Lung (tissue), 12 donors: ENCODE results near the gene IGFALS. TPM values are rescaled to one million over a fixed set of nuclear protein-coding genes. Genes with fewer than 3 reads are reported as not detected.

Source experiments
- ATAC-seq: fragments of 200-7000 bp; cut with Tn5 transposase; one replicate; pipeline ENCODE4 v1.9.1; 2020; ENCODE audit warnings: moderate number of reproducible peaks; ENCODE audit not compliant: insufficient read depth, low FRiP score
- DNase-seq, 3 donors: peaks; one replicate each; pipeline ENCODE4 v3.0.0-alpha.2; 2013 to 2017
- H3K27ac ChIP-seq, 2 donors: one replicate each; pipeline ENCODE4 v1.5.1; 2013; ENCODE audit warnings: mild to moderate bottlenecking in 2 of 2, moderate library complexity in 2 of 2, control low read depth in 1 of 2, inconsistent platforms in 1 of 2, low read depth in 1 of 2, low read length in 1 of 2
- H3K27me3 ChIP-seq, 3 donors: one replicate each; pipeline ENCODE4 v1.5.1; 2013; ENCODE audit warnings: low read length in 2 of 3; ENCODE audit not compliant: control insufficient read depth in 3 of 3, insufficient read depth in 3 of 3
- H3K36me3 ChIP-seq, 4 donors: one replicate each; pipeline ENCODE4 v1.5.1; 2013; ENCODE audit warnings: low read length in 4 of 4, mild to moderate bottlenecking in 1 of 4, moderate library complexity in 1 of 4; ENCODE audit not compliant: control insufficient read depth in 4 of 4, insufficient read depth in 4 of 4
- H3K4me1 ChIP-seq, 5 donors: one replicate each; pipeline ENCODE4 v1.5.1; 2013; ENCODE audit warnings: low read length in 5 of 5, mild to moderate bottlenecking in 2 of 5, moderate library complexity in 1 of 5; ENCODE audit not compliant: control insufficient read depth in 5 of 5, insufficient read depth in 5 of 5
- H3K4me3 ChIP-seq: one replicate; pipeline ENCODE4 v1.5.1; 2013; ENCODE audit warnings: mild to moderate bottlenecking, control low read depth, moderate library complexity
- H3K9ac ChIP-seq, 2 donors: one replicate each; pipeline ENCODE4 v1.5.1; 2013; ENCODE audit warnings: low read length in 2 of 2, control low read depth in 1 of 2; ENCODE audit not compliant: insufficient read depth in 1 of 2
- H3K9me3 ChIP-seq, 4 donors: one replicate each; pipeline ENCODE4 v1.5.1; 2013; ENCODE audit warnings: low read length in 3 of 4, mild to moderate bottlenecking in 1 of 4, moderate library complexity in 1 of 4; ENCODE audit not compliant: control insufficient read depth in 4 of 4, insufficient read depth in 3 of 4
- WGBS, 2 donors: extraction: QIAGEN DNeasy Blood & Tissue Kit; methylation state at CpG; one replicate each; pipeline ENCODE4 v1.1.7; 2013; 5-methylcytosine and 5-hydroxymethylcytosine counted together
- polyA plus RNA-seq, 2 donors: library from polyadenylated mRNA; stranded (reverse); fragments of 200-250 nt; gene quantifications; one replicate each; pipeline ENCODE4 v1.2.1, GENCODE V29; 2013
- total RNA-seq, 2 donors: library from RNA; depleted of rRNA in 1 of 2; stranded (reverse); fragments of >200 nt in 1 of 2; gene quantifications; one replicate each; pipeline ENCODE4 v1.2.1, GENCODE V29; 2014 to 2021
- TF ChIP-seq, protein P1 (sequence below): IDR thresholded peaks from 2 replicates; pipeline ENCODE4 v1.5.1; 2012; ENCODE audit warnings: mild to moderate bottlenecking; ENCODE audit errors: control extremely low read depth, extremely low read depth
- donor health status: control.
- donor health status: control.
- donor health status: Bipolar disorder and iron deficiency.
- donor health status: healthy.
- donor health status: DM: yes; HTN: yes; CAD: no.

IGFALS gene
- total and polyA plus RNA-seq, 4 donors, result 1.2 to 4.4 (median 1.5) TPM

DNA sequence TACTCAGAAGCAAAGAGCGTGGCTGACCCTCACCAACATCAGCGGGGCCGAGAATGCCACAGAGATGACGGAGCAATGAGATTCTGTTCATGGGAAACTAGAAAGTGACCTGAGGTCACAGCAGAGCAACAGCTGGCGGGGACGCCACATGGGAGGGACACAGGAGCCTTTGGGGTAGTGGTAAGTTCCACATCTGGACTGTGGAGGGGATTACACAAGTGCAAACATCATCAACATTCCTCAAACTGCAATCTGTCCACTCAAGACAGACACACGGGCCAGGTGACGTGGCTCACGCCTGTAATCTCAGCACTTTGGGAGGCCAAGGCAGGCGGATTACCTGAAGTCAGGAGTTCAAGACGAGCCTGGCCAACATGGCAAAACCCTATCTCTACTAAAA lies 22.0 kb upstream of the IGFALS start:
- Histone ChIP-seq H3K4me1 (peaks cover 0 to 13% (median 0%) of the 10 kb centered on the region in 5 donors), H3K9ac (no peak overlapping the region), H3K36me3 (peaks cover 0 to 44% (median 5%) of the 10 kb centered on the region in 4 donors), H3K27ac (no peak overlapping the region), H3K27me3 (no peaks in the 10 kb centered on the region), H3K4me3 (no peak overlapping the region), H3K9me3 (no peaks in the 10 kb centered on the region)
- no peak for DNase-seq
- TF ChIP-seq, protein P1, sequence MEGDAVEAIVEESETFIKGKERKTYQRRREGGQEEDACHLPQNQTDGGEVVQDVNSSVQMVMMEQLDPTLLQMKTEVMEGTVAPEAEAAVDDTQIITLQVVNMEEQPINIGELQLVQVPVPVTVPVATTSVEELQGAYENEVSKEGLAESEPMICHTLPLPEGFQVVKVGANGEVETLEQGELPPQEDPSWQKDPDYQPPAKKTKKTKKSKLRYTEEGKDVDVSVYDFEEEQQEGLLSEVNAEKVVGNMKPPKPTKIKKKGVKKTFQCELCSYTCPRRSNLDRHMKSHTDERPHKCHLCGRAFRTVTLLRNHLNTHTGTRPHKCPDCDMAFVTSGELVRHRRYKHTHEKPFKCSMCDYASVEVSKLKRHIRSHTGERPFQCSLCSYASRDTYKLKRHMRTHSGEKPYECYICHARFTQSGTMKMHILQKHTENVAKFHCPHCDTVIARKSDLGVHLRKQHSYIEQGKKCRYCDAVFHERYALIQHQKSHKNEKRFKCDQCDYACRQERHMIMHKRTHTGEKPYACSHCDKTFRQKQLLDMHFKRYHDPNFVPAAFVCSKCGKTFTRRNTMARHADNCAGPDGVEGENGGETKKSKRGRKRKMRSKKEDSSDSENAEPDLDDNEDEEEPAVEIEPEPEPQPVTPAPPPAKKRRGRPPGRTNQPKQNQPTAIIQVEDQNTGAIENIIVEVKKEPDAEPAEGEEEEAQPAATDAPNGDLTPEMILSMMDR, result no peak
- ATAC-seq, result no peak
- WGBS, 2 donors, result 91 to 92% methylated on average over 11 of the region's 11 CpGs

DNA sequence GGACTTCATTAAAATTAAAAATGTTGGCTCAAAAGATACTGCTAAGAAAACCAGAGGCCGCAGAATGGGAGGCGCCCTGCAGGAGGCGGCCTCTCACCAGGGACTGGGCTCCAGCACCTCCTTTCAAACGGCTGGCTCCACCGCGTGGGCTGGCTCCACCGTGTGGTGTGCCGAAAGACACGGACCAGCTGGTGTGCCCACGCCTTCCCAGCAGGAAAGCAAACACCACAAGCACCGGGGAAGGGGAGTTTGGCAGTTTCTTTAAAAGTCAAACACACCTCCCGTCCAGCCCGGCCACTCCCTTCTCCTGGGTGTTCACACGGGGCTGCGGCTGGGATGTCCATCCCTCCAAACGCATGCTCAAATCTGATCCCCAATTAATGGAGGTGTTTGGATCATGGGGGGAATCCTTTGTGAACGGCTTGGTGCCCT lies 19.2 kb upstream of the IGFALS start:
- H3K4me1 ChIP-seq, result peaks cover 0 to 13% (median 0%) of the 10 kb centered on the region in 5 donors
- DNase-seq (peak; percentile 91 to 94 (median 92)), ATAC-seq (peak; percentile 89)
- no peak overlapping the region for H3K9ac ChIP-seq
- no peak overlapping the region for H3K27ac ChIP-seq
- TF ChIP-seq, protein P1, result peak; percentile 30
- no peaks in the 10 kb centered on the region for H3K27me3 ChIP-seq
- no peaks in the 10 kb centered on the region for H3K9me3 ChIP-seq
- H3K36me3 ChIP-seq, result peaks cover 2 to 43% (median 5%) of the 10 kb centered on the region in 4 donors
- H3K4me3 ChIP-seq, result no peak overlapping the region
- WGBS, 2 donors, result 25 to 30% methylated on average over 17 of the region's 17 CpGs

DNA sequence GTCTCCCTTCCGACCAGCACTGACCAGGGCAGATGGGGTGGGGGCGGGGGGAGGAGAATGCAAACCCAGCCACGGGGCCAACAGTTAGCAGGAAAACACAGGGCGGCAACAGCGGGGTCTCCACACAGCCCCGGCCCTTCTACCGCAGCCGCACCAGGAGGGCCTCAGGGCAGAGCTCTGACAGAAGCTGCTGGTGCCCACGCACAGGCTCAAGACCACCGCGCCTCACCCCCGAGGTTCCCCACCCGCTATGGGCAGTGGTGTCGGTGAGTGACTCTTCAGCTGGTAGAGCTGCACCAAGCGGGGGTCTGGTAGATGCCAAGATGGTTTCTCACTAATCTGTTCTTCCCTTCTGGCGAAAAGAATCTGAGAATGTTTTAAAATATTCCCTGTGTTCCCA lies 17.0 kb upstream of the IGFALS start:
- H3K4me3 ChIP-seq, result no peak overlapping the region
- H3K36me3 ChIP-seq, result peaks cover 3 to 33% (median 7%) of the 10 kb centered on the region in 4 donors
- no peaks in the 10 kb centered on the region for H3K9me3 ChIP-seq
- 94 to 96% methylated on average over 16 of the region's 16 CpGs for WGBS, 2 donors
- DNase-seq (no peak), ATAC-seq (no peak)
- H3K27me3 ChIP-seq, result no peaks in the 10 kb centered on the region
- H3K4me1 ChIP-seq, result peaks cover 0 to 13% (median 0%) of the 10 kb centered on the region in 5 donors
- no peak overlapping the region for H3K9ac ChIP-seq
- H3K27ac ChIP-seq, result no peak overlapping the region
- TF ChIP-seq, protein P1, result no peak

DNA sequence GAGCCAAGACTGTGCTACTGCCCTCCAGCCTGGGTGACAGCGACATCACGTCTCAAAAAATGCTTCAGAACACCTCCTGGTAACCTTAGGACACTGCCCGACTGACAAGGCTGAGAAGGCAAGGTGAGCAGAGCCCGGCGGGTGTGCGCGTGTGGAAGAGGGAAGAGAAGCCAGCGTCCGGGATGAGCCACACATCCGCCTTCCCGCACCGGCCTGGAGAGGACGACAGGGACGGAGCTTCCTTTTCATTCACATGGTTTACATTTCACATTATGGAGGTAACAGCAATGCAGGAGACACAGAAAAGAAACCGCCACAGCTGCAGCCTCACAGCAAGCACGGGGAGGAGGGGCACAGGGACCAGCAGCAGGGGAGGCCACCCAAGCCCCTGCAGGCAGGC lies 16.6 kb upstream of the IGFALS start:
- no peaks in the 10 kb centered on the region for H3K27me3 ChIP-seq
- TF ChIP-seq, protein P1, result no peak
- H3K27ac ChIP-seq, result no peak overlapping the region
- ATAC-seq (no peak), DNase-seq (no peak)
- peaks cover 2 to 30% (median 6%) of the 10 kb centered on the region in 4 donors for H3K36me3 ChIP-seq
- WGBS, 2 donors, result 97% methylated on average over 13 to 16 of the region's 16 CpGs
- no peak overlapping the region for H3K4me3 ChIP-seq
- H3K9me3 ChIP-seq, result no peaks in the 10 kb centered on the region
- H3K9ac ChIP-seq, result no peak overlapping the region
- peaks cover 0 to 13% (median 0%) of the 10 kb centered on the region in 5 donors for H3K4me1 ChIP-seq
